ENCODE measurements around the gene KLHL1.

- no peak for TF ChIP-seq CTCF (IDR thresholded peaks at IDR 0.05 in 8 of 11, conservative IDR thresholded peaks at IDR 0.05 in 3 of 11)
- no peak for TF ChIP-seq POLR2A (IDR thresholded peaks at IDR 0.05)
- no peak for TF ChIP-seq POLR2AphosphoS5 (IDR thresholded peaks at IDR 0.05)
These were observed 290.9 kb downstream of the KLHL1 start for GRCh38 chr13:69817333-69817869.

Data from spleen (tissue), 7 donors.